Endodermal cell (in vitro differentiated cells): ENCODE data around the gene NHERF1. TPM values are rescaled to one million over a fixed set of nuclear protein-coding genes. Genes with fewer than 3 reads are reported as not detected.

ENCODE experiments used
- DNase-seq: peaks from one replicate; pipeline ENCODE4 v3.0.0-alpha.2; 2017
- H3K27ac ChIP-seq: 2 replicates; pipeline ENCODE4 v1.5.1; 2013; ENCODE audit warnings: mild to moderate bottlenecking, low read depth, low read length, moderate library complexity
- H3K27me3 ChIP-seq: 2 replicates; pipeline ENCODE4 v1.6.1; 2013; ENCODE audit warnings: mild to moderate bottlenecking, low read length, moderate library complexity; ENCODE audit not compliant: insufficient read depth, control insufficient read depth, poor library complexity, severe bottlenecking
- H3K36me3 ChIP-seq: 2 replicates; pipeline ENCODE4 v1.7.0; 2013; ENCODE audit warnings: mild to moderate bottlenecking, low read length, moderate library complexity; ENCODE audit not compliant: control insufficient read depth, insufficient read depth
- H3K4me1 ChIP-seq: one replicate; pipeline ENCODE4 v1.7.0; 2013; ENCODE audit warnings: low read length; ENCODE audit not compliant: control insufficient read depth, insufficient read depth
- H3K4me3 ChIP-seq: 2 replicates; pipeline ENCODE4 v1.5.1; 2013; ENCODE audit warnings: mild to moderate bottlenecking, low read length, moderate library complexity
- H3K9ac ChIP-seq: 2 replicates; pipeline ENCODE4 v1.6.1; 2013; ENCODE audit warnings: mild to moderate bottlenecking, low read length, moderate library complexity; ENCODE audit not compliant: poor library complexity, severe bottlenecking; ENCODE audit errors: extremely low read depth
- H3K9me3 ChIP-seq: 2 replicates; pipeline ENCODE4 v1.6.1; 2013; ENCODE audit warnings: mild to moderate bottlenecking, low read length, moderate library complexity; ENCODE audit not compliant: control insufficient read depth
- H3K27ac Mint-ChIP-seq: 2 replicates; pipeline ENCODE4 v1.8.0; 2020; ENCODE audit warnings: mixed read lengths
- H3K27me3 Mint-ChIP-seq: 2 replicates; pipeline ENCODE4 v1.8.0; 2021; ENCODE audit warnings: mild to moderate bottlenecking, mixed read lengths; ENCODE audit not compliant: insufficient read depth
- H3K36me3 Mint-ChIP-seq: 2 replicates; pipeline ENCODE4 v1.8.0; 2020; ENCODE audit warnings: low read depth, mixed read lengths
- H3K4me1 Mint-ChIP-seq: 2 replicates; pipeline ENCODE4 v1.8.0; 2020; ENCODE audit warnings: mixed read lengths
- H3K4me3 Mint-ChIP-seq: 2 replicates; pipeline ENCODE4 v1.8.0; 2020; ENCODE audit warnings: mild to moderate bottlenecking, moderate library complexity, mixed read lengths
- H3K9me3 Mint-ChIP-seq: 2 replicates; pipeline ENCODE4 v1.8.0; 2020; ENCODE audit warnings: mild to moderate bottlenecking, mixed read lengths
- CTCF ChIP-seq: fragments of 200-600 bp; sonication (generic); conservative IDR thresholded peaks from 2 replicates; pipeline ENCODE4 v1.5.0; 2021; ENCODE audit warnings: antibody characterized with exemption, mild to moderate bottlenecking
- WGBS, 2 experiments: methylation state at CpG; one replicate each; pipeline versions ENCODE4 v1.1.5 to v1.1.7; 2013; ENCODE audit warnings: missing lambda C conversion rate in 2 of 2, mixed read lengths in 1 of 2; ENCODE audit not compliant: insufficient coverage in 1 of 2, insufficient read length in 1 of 2; 5-methylcytosine and 5-hydroxymethylcytosine counted together
- total RNA-seq, 2 donors: library from RNA; stranded (reverse); fragmentation: NEBNext Ultra II Directional in 1 of 2; extraction: Animal tissue kit (Norgen Biotek cat#: 25700) in 1 of 2; gene quantifications; 2 replicates in 1 of 2; 3 replicates in 1 of 2; pipeline ENCODE4 v1.2.1, GENCODE V29; 2021

NHERF1 gene
- total RNA-seq, 2 donors from 2014 or later: 116 to 138 TPM

- H3K36me3 ChIP-seq: no peaks in the 10 kb centered on the region
These were observed 11.7 kb upstream of the NHERF1 start, which contains the start of gene RAB37 for GRCh38 chr17:74736513-74737298. TSS of gene RAB37 (plus strand) at chr17:74737256. CDS start at chr17:74737273, 17 bp downstream.

GRCh38 chr17:74737299-74738050, 11.0 kb upstream of the NHERF1 start:
- 4% methylated on average over 14 to 38 of the region's 38 CpGs for whole genome bisulfite sequencing, 2 experiments
- Mint-ChIP-seq H3K27me3 (peaks cover 5% of the 10 kb centered on the region), H3K36me3 (no peaks in the 10 kb centered on the region), H3K9me3 (no peaks in the 10 kb centered on the region), H3K4me1 (peaks cover 20% of the 10 kb centered on the region), H3K4me3 (peak overlapping the region; percentile 63), H3K27ac (no peak overlapping the region)
- Histone ChIP-seq H3K36me3 (no peaks in the 10 kb centered on the region), H3K9me3 (no peaks in the 10 kb centered on the region), H3K4me3 (peak overlapping the region; percentile 75), H3K27ac (no peak overlapping the region), H3K9ac (no peak overlapping the region), H3K27me3 (peaks cover 15% of the 10 kb centered on the region), H3K4me1 (peaks cover 11% of the 10 kb centered on the region)
- TF ChIP-seq CTCF: peak; percentile 76
- DNase-seq: peak; percentile 95

More at GRCh38 chr17:74736513-74737298, 11.7 kb upstream of the NHERF1 start, which contains the start of gene RAB37:
- Mint-ChIP-seq H3K9me3 (no peaks in the 10 kb centered on the region), H3K27ac (peak within 1 kb of the TSS; percentile 20), H3K36me3 (no peaks in the 10 kb centered on the region), H3K27me3 (peaks cover 5% of the 10 kb centered on the region), H3K4me3 (peak within 1 kb of the TSS; percentile 63), H3K4me1 (peaks cover 16% of the 10 kb centered on the region)
- H3K9me3 ChIP-seq: no peaks in the 10 kb centered on the region
- no peak within 1 kb of the TSS for H3K27ac ChIP-seq
- H3K27me3 ChIP-seq: peaks cover 15% of the 10 kb centered on the region
- 7 to 9% methylated on average over 8 to 65 of the region's 67 CpGs for WGBS, 2 experiments
- TF ChIP-seq CTCF: peak; percentile 69
- H3K4me1 ChIP-seq: peaks cover 11% of the 10 kb centered on the region
- H3K9ac ChIP-seq: no peak within 1 kb of the TSS
- peak; percentile 95 for DNase-seq
- H3K4me3 ChIP-seq: peak within 1 kb of the TSS; percentile 75

GRCh38 chr17:74738051-74738996, 10.1 kb upstream of the NHERF1 start:
- no peak overlapping the region for H3K27ac Mint-ChIP-seq
- H3K9me3 Mint-ChIP-seq: no peaks in the 10 kb centered on the region
- H3K4me3 Mint-ChIP-seq: peak overlapping the region; percentile 63
- DNase-seq: no peak
- no peaks in the 10 kb centered on the region for H3K36me3 Mint-ChIP-seq
- H3K9ac ChIP-seq: no peak overlapping the region
- peak overlapping the region; percentile 75 for H3K4me3 ChIP-seq
- 78 to 79% methylated on average over 6 to 16 of the region's 16 CpGs for WGBS, 2 experiments
- no peak overlapping the region for H3K27ac ChIP-seq
- H3K9me3 ChIP-seq: no peaks in the 10 kb centered on the region
- H3K4me1 ChIP-seq: peaks cover 11% of the 10 kb centered on the region
- H3K27me3 Mint-ChIP-seq: peaks cover 5% of the 10 kb centered on the region
- no peaks in the 10 kb centered on the region for H3K36me3 ChIP-seq
- peaks cover 20% of the 10 kb centered on the region for H3K4me1 Mint-ChIP-seq
- peaks cover 15% of the 10 kb centered on the region for H3K27me3 ChIP-seq
- no peak for TF ChIP-seq CTCF
